HG02938 (cell line): Measurements from ENCODE around the gene FUNDC2.
A peak's percentile ranks its signal among the peaks of the same experiment; 100 is the strongest.
"Not testable (repeated sequence)": the region's sequence is repeated elsewhere in the genome, so short reads cannot be mapped to it uniquely, and the experiment has no call there.

Experiments used
- ATAC-seq: cut with Tn5 transposase; IDR thresholded peaks from one replicate; pipeline ENCODE4 v1.9.1; 2021; ENCODE audit warnings: mild to moderate bottlenecking, moderate library complexity; ENCODE audit not compliant: unreplicated experiment

FUNDC2 gene, protein sequence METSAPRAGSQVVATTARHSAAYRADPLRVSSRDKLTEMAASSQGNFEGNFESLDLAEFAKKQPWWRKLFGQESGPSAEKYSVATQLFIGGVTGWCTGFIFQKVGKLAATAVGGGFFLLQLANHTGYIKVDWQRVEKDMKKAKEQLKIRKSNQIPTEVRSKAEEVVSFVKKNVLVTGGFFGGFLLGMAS

DNA sequence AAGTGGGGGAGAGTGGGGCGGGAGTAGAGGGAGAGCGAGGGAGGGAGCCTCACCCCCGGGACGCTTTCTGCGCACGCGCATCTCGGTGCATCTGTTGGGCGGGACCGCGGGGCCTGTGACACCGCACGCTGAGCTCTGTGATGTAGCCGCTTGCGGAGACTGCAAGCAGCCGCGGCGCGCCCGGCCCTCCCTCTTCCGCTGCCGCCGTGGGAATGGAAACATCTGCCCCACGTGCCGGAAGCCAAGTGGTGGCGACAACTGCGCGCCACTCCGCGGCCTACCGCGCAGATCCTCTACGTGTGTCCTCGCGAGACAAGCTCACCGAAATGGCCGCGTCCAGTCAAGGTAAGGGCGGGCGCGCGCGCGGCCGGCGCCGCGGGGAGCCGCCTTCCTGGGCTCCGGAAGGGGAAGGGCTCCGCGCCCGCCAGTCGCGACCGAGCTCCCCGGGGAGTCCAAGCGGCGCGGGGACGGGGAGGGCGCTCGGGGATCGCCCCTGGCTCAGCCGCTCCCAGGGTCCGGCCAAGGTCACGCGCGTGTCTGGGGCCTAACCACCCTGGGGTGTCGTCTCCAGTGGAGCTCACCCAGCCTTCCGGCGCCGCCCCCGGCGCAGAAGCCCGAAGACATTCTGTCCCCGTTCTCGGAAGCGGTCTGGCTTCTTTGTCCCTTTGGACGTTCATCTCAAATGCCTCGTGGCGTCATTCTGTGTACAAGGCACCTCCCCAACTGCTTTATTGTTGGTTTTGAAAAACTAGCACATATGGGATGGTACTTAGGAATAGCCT, at the start of gene FUNDC2:
TSS of gene FUNDC2 (plus strand) at position 118 of the 782 bp plus-strand sequence. CDS start at position 213, 95 bp downstream.
- ATAC-seq, result peak; percentile 85

DNA sequence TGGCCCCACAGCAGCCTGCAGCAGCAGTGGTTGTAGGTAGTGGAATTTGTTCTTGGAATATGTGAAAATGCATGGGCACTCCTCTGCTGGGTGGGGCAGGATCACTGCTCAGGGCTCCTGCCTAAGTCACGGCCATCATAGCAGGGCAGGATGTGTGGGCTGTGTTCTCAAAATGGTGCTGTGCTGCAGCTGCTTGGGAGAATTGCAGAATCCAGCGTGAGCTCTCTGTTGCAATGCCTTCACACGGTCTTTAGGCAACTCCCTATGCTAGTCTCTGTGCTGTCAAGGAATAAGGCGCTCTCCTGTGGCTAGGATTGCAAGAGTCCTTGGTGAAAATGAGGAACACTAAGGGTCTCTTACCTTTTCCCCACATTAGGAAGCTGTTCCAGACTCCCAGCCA, 47.0 kb upstream of the FUNDC2 start:
- ATAC-seq, result no peak

DNA sequence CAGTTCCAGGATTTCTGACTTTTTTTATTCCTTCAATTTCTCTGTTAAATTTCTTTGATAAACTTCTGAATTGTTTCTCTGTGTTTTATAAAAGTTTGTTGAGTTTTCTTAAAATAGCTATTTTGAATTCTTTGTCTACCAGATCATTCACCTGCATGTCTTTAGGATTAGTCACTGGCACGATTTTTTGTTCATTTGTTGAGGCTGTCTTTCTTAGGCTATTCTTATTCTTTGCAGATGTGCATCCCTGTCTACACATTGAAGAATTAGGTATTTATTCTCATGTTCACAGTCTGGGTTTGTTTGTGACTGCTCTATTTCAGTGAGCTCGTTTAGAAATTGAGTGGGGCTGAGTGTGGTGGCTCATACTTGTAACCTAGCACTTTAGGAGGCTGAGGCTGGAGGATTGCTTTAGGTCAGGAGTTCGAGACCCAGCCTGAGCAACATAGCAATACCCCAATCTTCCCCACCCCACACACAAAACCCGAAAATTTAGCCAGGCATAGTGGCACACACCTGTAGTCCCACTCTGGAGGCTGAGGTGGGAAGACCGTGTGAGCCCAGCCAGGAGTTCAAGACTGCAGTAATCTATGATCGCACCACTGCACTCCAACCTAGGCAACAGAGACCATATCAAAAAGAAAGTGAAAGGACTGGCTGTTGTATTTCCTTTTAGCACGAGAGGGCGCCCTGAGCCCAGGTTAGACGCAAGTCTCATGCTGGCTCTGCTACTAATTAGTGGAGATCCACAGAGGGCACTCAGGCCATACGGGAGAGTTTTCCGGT, 46.1 kb upstream of the FUNDC2 start:
- peak; percentile 96 for ATAC-seq

DNA sequence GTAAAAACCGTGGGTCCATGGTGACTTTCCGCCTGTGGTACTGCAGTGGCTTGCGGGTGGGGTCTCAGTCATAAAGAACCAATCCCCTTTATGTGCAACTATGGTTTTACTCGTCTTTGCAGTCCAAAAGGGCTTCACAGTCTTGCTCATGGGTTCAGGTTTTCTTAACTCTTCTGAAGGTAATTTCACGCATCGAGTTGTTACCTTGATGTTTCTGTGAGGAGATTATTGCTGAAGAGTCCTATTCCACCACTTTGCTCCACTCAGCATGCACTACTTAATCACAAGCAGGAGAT, 45.6 kb upstream of the FUNDC2 start:
- ATAC-seq, result peak; percentile 22

DNA sequence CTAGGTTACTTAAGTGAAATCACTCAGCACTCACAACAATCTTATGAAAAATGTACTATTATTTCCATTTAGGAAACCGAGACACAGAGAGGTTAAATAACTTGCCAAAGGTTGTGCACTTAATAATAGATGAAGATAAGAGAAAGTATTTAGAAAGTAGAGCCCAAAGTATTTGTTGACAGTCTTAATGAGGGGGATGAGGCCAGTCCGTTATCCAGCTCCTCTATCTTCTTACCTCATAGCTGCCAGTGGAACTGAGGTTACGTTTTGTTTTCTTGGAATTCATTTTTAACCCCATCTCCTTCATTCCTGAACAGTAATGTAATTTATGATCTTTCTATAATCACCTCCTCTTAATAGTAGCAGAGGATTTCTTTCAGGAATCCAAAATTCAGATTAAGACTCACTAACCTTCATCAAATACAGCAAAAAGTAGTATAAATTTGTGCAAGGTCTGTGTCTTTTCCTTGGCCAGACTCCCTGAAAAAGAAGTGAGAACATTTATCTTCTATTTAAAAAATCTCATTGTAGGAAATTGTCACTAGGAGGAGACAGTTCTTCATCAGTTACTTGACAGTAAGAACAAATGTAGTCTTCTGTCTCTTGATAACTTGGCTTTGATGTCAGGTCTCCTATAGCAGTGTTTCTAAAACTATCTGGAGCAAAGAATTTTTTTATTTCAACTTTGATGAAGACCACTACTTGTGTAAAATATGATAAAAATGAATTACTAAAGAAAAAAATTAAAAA, 39.6 kb upstream of the FUNDC2 start:
- no peak for ATAC-seq

DNA sequence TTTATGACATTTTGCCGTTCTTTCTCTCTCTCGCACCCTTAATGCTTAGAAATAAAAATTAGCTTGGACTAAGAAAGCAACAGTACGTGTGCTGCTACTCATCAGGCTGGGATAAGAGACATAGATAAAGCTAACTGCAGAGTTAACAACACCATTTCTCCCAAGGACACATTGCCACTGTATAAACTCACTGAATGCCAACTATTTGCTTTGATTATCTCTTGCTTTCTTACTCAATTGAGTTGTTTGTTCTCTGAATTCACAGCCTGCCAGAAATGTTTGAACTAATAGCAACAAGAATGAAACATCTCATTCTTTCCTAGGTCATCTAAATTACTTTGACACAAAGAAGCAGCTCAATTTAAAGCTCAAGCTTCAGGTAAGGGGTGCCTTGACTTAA, 38.7 kb upstream of the FUNDC2 start:
- ATAC-seq, result no peak

DNA sequence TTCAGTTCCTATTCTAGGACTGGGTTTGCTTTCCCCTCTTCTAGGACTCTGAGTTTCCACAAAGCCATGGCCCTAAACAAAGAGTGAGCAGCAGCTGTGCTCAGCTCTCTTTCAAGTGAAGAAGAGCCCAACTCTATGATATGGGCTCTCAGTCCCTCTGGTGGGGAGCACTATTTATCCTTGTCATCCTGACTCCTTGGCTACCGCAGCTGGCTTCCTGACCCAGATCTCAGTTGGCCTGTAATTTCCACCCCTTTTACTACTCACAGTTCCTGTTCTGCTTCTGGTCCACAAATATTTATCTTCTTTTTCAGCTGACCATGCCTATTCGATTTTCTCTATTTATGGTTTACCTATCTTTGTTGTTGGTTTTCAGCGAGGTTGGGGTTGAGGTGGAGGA, 37.9 kb upstream of the FUNDC2 start:
- ATAC-seq, result no peak

DNA sequence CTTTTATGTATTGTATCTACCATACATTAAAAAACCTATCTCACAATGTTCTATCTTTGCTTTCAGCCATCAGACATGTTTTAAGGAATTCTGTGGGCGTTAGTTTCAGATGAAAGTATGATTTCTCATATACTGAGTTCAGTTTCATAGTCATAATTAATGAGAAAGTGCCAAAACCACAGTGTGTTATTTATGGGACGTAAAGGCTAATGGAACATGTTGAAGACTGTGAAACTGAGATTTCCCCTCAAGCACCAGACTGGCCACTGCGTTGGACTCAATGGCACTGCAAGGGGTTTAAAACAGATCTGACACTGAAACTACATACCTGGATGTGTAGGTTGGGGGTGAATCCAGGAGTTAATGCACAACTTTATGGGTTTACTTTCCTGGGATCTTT, 36.1 kb upstream of the FUNDC2 start:
- ATAC-seq, result peak; percentile 69

DNA sequence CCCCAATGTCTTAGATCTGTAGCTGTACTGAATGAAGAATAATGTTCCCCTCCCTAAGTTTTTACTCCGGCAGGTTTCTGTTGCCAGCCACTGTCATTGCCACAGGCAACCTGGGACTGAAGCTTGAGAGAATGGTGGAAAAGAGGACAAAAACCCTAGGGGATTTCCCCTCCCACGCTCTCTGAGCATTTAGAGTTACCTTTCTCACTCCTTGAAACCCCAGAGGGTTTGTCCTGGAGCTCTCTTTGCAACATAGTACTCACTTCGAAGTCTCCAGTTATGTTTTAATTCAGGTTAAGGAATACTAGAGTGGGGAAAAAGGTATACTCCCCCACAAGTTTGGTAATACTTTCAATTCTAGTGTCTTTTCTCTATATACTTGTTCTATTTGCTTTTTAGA, 35.6 kb upstream of the FUNDC2 start:
- ATAC-seq, result peak; percentile 33

DNA sequence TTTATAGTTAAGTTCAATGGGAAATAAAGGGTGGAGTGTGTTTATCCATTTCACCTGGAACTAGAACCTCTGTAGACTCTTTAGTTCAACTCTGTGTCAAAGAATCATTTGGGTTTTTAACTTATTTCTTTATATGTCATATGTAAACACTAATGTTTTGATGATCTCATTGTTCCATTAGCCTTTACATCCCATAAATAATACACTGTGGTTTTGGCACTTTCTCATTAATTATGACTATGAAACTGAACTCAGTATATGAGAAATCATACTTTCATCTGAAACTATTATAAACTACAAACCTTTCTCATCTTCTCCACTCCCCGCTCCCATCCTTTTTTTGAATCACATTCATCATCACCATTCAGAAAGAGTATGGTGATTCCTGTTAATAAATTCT, 35.2 kb upstream of the FUNDC2 start:
- ATAC-seq, result no peak

DNA sequence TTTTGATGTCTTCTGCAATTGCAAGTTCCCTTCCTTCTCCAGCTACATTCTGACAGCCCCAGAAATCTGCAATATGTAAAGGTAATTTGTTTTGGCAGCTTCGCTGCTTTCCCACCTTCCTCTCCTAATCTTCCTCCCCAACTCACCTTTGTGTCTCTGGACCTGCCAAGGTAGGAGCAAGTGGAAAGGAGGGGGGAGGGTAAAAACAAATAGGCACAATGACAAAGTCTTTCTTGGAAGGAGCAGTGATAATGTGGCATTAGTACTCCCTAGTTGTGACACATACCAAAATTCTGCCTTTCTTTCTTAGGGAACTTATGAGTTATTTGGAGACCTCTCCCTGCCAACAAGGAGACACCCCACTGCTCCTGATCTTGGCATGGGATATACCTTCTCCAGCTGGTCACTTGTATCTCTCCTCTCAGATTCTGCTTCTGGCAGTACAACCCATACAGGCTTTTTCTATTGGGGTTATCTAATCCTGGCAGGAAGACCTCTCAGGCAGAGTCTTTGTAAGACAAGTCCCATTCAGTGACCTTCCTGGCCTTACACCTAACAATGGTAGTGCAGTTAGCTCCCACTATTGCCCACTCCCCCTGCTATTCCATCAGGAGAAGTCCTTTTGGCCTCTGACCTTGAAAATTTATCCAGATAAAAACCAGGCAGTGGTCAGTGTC, 28.3 kb upstream of the FUNDC2 start:
- ATAC-seq, result no peak

DNA sequence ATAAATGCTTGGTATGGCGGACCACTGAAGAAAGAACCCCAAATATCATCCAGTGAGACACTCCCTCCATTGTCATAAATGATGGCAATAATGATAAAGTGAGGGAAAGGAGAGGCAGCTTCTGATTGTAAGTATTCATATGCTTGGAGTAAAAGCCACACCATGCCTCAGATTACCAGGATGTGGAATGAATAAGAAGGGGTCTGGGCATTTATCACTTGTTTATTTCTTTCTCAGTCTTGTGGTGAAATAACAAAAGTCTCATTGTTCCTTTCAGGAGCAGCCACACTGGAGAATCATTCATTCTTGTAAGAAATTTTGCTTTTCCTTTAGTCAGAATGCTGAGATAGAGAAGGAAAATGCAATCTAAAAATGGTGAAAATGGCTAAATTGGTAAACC, 25.8 kb upstream of the FUNDC2 start:
- ATAC-seq, result no peak

DNA sequence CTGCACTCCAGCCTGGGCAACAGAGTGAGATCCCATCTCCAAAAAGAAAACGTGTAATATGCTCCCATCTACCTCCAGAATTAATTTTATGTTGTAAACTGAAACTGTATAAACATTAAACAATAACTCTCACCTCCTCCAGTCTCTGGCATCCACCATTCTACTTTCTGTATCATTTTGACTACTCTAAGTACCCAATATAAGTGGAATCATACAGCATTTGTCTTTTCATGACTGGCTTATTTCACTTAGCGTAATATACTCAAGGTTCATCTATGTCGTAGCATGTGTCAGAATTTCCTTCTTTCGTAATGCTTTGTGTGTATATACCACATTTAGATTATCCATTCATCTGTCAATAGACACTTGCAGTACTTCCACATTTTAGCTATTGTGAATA, 24.8 kb upstream of the FUNDC2 start:
- ATAC-seq, result no peak

DNA sequence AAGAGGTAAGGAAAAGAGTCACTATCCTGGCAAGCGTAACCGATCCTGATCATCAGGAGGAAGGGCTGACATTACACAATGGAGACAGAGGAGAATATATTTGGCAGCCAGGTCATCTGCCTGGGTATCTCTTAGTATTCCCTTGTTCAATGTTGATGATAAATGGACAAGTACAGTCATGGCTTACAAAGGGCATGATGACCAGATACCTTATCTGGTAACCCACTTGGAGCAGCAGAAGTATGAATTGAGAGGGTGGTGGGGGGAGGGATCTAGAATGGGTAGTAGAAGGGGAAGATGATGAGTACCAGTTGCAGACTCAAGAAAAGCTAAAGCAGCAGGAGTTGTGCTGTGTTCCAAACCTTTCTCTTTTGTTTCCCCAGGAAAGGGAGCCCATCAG, 21.5 kb upstream of the FUNDC2 start:
- ATAC-seq, result no peak

DNA sequence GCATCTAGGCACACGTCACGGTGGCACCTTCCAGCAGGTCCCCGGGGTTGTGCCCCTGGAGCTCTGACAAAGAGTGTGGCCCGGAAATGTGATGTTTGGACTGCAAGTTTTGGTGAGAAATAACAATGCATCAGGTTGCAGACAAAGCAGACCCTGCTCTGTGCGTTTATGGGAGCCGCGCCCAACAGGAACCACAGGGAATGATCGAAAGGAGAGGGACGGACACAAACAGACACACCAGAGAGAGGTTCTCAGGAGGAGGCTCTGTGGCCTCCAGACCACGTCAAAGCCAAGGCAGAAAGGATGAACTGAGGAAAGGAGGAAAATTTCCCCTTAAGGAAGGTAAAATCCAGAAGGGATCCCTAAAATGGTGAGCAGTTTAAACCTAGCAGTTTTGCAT, 20.3 kb upstream of the FUNDC2 start:
- ATAC-seq, result not testable (repeated sequence)

DNA sequence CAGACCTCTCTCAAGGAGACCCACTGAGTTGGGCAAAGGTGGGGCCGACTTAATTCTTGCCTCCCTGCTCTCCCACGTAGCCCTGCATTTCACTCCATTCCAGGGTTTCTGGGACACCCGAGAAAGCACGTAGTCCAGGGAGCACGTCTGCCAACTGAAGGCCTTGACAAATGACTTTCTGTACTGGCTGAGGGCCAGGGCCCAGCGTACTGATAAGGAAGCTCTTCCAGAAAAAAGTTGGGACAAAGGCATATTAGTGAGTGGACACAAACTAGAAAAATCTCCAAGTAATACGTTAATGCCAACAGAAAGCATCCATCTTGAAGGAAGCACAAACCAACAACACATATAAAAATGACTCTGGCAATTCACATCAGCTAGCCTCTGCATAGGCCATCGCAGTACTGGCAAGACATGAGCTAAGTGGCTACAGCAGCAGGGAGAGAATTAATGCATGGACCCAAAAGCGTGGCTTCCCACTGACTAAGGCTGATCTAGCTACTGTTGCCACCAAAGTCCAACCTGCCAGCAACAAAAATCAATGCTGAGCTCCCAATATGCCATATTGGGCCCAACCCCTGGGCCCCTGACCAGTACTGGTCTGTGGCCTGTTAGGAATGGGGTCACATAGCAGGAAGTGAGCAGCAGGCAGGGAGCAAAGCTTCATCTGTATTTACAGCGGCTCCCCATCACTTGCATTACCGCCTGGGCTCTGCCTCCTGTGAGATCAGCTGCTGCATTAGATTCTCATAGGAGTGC, 19.6 kb upstream of the FUNDC2 start:
- not testable (repeated sequence) for ATAC-seq

DNA sequence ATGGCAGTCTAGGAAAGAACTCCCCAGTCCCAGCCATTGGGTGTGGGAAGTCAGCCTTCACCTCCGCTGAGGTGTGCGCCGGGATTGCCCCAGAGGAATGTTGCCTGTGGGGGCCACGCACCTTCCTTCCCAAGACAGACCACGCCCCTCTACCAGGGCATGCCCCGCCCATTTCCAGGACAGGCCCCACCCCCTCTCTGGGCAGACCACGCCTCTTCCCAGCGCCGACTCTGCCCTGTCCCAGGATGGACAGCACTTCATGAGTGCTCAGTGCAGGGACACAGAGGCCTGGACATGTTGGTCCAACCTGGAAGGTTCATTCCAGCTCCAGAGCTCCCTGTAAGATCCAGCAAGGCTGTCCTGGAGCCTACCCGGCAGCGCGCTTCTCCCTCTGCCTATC, 18.1 kb upstream of the FUNDC2 start:
- ATAC-seq, result not testable (repeated sequence)

DNA sequence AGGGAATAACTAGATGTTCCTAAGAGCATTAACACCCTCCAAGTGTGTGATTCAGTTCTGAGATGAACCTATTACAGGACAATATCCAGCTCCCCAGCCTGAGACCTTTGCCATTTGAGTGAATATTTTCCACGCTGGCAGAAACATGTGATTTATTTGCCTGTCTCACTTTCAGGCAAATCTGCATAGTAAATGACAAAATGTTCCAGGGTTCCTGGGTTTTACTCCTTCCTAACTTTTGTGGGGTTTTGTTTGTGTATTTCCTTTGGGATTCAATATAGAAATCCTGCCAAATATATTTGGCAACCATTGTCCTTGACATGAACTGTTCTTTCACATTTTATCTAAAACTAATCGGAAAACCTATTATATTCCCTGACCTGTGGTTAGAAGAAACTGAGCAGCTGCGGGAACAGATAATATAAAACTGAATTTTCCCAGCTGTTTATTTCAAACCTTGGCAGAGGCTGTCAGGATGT, 16.6 kb upstream of the FUNDC2 start:
- ATAC-seq, result no peak

DNA sequence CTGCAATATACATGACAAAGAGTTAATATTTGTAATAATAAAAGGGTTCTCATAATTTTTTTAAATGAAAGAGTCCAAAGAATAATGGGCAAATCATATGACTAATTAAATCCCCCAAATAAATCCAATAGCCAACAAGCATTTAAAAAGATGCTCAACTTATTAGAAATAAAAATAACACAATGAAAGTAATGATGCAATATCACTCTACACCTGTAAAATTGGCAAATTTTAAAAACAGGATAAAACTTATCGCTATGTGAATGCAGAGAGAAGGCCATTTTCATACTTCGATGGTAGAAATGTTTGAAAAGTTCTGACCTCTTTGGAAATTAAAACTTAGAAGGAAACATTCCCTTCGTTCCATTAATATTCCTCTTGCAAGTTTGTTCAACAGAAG, 6.1 kb upstream of the FUNDC2 start:
- no peak for ATAC-seq

DNA sequence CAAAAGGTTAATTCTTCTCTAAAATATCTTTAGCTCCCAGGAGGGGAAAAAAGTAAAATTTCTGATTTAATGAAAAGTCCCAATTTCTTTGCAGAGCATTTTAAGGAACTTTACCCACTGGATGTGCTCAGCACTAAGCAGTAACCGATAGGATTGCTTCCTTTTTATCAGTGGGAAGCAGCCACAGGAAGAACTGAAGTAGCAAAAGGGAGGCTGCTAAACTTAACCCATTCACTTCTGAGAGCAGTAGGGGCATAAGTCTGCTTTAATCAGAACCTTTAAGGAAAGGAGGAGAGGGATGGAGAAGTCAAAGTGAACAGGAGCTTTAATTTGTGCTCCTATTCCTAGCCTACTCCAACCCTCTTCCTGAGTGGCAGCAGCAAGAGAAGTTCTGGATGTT, 4.1 kb upstream of the FUNDC2 start, which contains the start of gene F8:
TSS of gene F8 (minus strand) at position 139 of the 400 bp plus-strand sequence. CDS start 171 bp downstream, outside the sequence.
- no peak for ATAC-seq
